ENCODE measurements around the gene BEND7. TPM values are rescaled to one million over a fixed set of nuclear protein-coding genes. Genes with fewer than 3 reads are reported as not detected.

BEND7 gene
- total and polyA plus RNA-seq, 9 of the 15 experiments (the other 6 are each of a cell fraction or from before 2014, with no cell fraction given): 1.3 to 11.4 (median 5.2) TPM

- 3% methylated on average over 40 of the region's 104 CpGs for WGBS (ENCODE audit: insufficient coverage, low coverage, missing lambda C conversion rate)
- 0 out of 2 replicates have a peak, but pooled peaks cover 6% of the 10 kb centered on the region for H4K20me1 ChIP-seq (replicated peaks; ENCODE audit: control insufficient read depth, insufficient read depth, low read length)
- POLR2A ChIA-PET: interaction anchor here (2.2 kb wide), 1 partner anchor 156 kb away, joined by 9 read pairs; no protein-coding TSS in a partner anchor
- peak overlapping the region; percentile 18 to 87 for H3K9ac ChIP-seq (ENCODE audit: insufficient read depth in 1 of 2, low read depth in 2 of 2, low read length in 2 of 2)
- no peak overlapping the region for H3K27ac ChIP-seq (ENCODE audit: extremely low read depth, low read depth, low read length)
- no peak for FAIRE-seq
- ATAC-seq: peak; percentile 17; the same call in 2 of the 3 replicates
- no TSS peak for BruUV-seq (replicated peaks)
- H3K4me2 ChIP-seq (ENCODE audit: insufficient read depth, low read length): peak overlapping the region; percentile 66
- peak; percentile 18 to 42 (median 38) for DNase-seq (ENCODE audit: extremely low read depth in 1 of 4, low spot score in 3 of 4)
- peaks cover 2% of the 10 kb centered on the region; the same call in 1 of the 3 replicates for H3K36me3 ChIP-seq (ENCODE audit: control insufficient read depth, insufficient read depth, low read length)
- H3K9me1 ChIP-seq (ENCODE audit: control insufficient read depth, insufficient read depth, low read length): no peaks in the 10 kb centered on the region
- no peaks in the 10 kb centered on the region for H3K9me3 ChIP-seq (replicated peaks; ENCODE audit: control insufficient read depth, insufficient read depth, low read depth, low read length)
- CTCF ChIA-PET (ENCODE audit: low intra/inter-chr PET ratio): no interaction called here
- in situ Hi-C loops (cut with MboI): no loop called here
- H3K4me3 ChIP-seq: peak overlapping the region; percentile 46
- peak overlapping the region; percentile 27; the same call in 1 of the 2 replicates for H2AFZ ChIP-seq (ENCODE audit: low read depth, low read length)
- 0 out of 3 replicates have a peak, but pooled peaks cover 2% of the 10 kb centered on the region for H3K79me2 ChIP-seq (ENCODE audit: control insufficient read depth, insufficient read depth, low read length)
- H3K27me3 ChIP-seq (ENCODE audit: control insufficient read depth in 2 of 2, insufficient read depth in 2 of 2, low read length in 2 of 2): peaks cover 0 to 6% of the 10 kb centered on the region in 2 experiments; a peak in 1 of 5 replicates
- peaks cover 7 to 13% of the 10 kb centered on the region in 2 experiments; a peak in 2 of 5 replicates for H3K4me1 ChIP-seq (replicated peaks in 1 of 2; ENCODE audit: control insufficient read depth in 2 of 2, insufficient read depth in 2 of 2, low read length in 2 of 2)
- intact Hi-C loops (cut with micrococcal nuclease): no loop called here
- no peak for TF ChIP-seq ZNF174 (CRISPR knock-in tag; IDR thresholded peaks at IDR 0.05)
- no peak for TF ChIP-seq TFAM (CRISPR knock-in tag; conservative IDR thresholded peaks at IDR 0.05)
- TF ChIP-seq PTRF (tag; IDR thresholded peaks at IDR 0.05): no peak
- TF ChIP-seq PURB (CRISPR knock-in tag; IDR thresholded peaks at IDR 0.05; ENCODE audit: low read depth): no peak
- TF ChIP-seq ZNF551 (CRISPR knock-in tag; IDR thresholded peaks at IDR 0.05): no peak
- no peak for TF ChIP-seq RBM15 (IDR thresholded peaks at IDR 0.05; ENCODE audit: insufficient read depth, low read length)
- 0 out of 2 replicates have a peak, but pooled peaks have one; percentile 22 for TF ChIP-seq CXXC5 (CRISPR knock-in tag; IDR thresholded peaks at IDR 0.05)
- TF ChIP-seq PHB (CRISPR knock-in tag; IDR thresholded peaks at IDR 0.05): no peak
- TF ChIP-seq ZBTB33 (CRISPR knock-in tag; IDR thresholded peaks at IDR 0.05): no peak
- no peak for TF ChIP-seq RBM25 (IDR thresholded peaks at IDR 0.05; ENCODE audit: low read depth, low read length, severe bottlenecking)
- TF ChIP-seq ZNF584 (CRISPR knock-in tag; IDR thresholded peaks at IDR 0.05; ENCODE audit: low read depth): no peak
- TF ChIP-seq OTX1 (CRISPR knock-in tag; IDR thresholded peaks at IDR 0.05): no peak
- TF ChIP-seq ZBTB7A (IDR thresholded peaks at IDR 0.05; ENCODE audit: borderline replicate concordance, control insufficient read depth, low read depth, low read length): peak; percentile 59; the same call in 1 of the 2 replicates
- TF ChIP-seq VEZF1 (CRISPR knock-in tag; IDR thresholded peaks at IDR 0.05): peak; percentile 36; the same call in 1 of the 2 replicates
- peak; percentile 9; the same call in 1 of the 2 replicates for TF ChIP-seq PHF8 (IDR thresholded peaks at IDR 0.05; ENCODE audit: borderline replicate concordance, low read length)
- peak; percentile 17; the same call in 1 of the 2 replicates for TF ChIP-seq RBFOX2 (IDR thresholded peaks at IDR 0.05; ENCODE audit: low read depth, low read length)
- TF ChIP-seq ZZZ3 (IDR thresholded peaks at IDR 0.05): no peak
- no peak for TF ChIP-seq SMAD1 (IDR thresholded peaks at IDR 0.05; ENCODE audit: low read depth, low read length, partially characterized antibody)
Observed at GRCh38 chr10:13528123-13528874, 515 bp downstream of the BEND7 start.

Data from K562 (cell line).